HG02943 (cell line): ENCODE data around the gene TXK.

Experiments used
- ATAC-seq: cut with Tn5 transposase; IDR thresholded peaks from one replicate; pipeline ENCODE4 v1.9.1; 2021; ENCODE audit warnings: mild to moderate bottlenecking, low read depth, moderate library complexity; ENCODE audit not compliant: unreplicated experiment

TXK gene

GRCh38 chr4:48138511-48138910 is 4.5 kb upstream of the TXK start:
- ATAC-seq = no peak

DNA sequence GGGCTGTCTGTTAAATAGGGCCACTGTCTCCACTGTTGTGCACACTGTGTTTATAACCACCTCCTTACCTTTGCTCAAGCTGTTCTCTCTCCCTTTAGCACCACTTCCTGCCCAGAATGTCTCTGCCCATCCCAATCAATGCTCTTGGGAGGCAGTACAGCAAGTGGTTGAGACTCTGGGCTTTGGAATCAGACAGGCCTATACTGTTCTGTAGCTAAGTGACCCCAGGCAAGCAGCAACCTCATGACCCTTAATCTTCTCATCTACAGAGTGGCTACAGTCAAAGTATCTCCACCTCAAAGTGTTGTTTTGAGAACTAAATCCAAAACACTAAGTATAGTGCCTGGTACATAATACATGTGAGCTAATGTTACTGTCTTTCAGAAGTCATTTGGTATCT is 3.8 kb upstream of the TXK start:
- no peak for ATAC-seq

DNA sequence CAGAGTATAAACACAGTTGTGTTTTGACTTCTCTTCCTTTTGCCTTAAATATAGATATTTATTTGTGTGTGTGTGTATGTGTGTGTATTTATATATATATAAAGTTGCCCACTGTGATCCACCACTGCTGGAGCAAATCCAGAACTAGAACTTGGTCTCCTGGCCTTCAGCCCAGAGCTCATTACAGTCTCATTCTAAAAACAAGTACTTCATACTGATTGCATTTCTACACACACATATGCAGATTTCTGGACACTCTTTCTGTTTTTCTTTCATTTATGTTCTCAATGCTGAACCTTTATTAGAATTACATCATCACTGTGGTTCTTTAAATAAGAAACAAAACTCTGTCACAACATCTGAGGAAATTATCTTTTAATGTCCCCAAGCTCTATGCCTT is 381 bp downstream of the TXK start:
- ATAC-seq = no peak

DNA sequence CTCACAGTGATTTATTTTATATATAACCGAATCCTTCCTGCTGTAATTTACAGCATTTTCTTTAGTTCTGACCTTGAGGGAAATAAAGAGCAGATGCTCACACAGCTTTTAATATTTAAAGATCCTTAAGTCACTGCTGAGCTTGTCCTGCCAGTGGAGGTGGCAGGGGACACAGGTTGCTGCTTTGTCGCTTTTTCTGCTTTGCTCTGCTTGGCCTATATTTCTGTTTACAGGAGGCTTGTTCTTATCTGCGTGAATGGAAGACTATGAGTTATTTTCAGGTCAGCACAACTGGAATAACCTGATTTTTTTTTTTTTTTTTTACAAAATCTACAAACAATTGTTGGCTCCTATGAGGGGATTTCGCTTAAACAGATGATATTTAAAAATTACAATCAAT is 2.3 kb downstream of the TXK start:
- ATAC-seq = no peak

GRCh38 chr4:48130100-48130499 is 4.0 kb downstream of the TXK start:
- no peak for ATAC-seq

DNA sequence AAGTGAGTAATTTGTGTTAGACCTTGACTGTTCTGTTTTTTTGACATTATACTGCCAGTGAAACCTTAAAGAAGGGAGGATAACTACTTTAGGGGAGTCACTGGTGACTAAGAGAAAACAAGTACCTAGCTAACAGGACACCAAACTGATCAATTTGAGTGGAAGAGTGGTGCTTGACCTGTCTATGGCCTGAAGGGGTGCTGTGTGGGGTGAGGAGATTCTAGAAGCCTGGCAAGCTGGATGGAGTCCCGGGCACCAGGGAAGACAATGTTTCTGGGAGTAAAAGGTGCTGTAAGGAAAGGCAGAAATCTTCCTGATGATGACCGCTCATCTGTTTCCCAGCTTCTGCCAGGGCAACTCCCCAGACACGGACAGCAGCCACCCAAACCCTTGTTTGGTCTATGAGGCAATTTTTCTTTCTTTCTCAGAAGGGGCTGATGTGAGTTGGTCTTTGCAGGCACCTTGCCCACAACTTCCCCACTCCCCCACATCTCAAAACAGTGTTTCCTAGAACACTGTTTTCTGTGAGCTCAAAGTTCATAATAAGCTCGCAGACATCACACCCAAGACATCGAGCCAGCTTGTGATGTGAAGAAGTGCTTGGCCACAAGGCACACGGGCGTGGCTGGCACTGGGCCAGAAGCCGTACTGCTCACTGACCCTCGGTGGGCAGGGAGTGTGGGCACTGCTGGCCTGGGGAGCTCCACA is 4.6 kb downstream of the TXK start:
- ATAC-seq = no peak

DNA sequence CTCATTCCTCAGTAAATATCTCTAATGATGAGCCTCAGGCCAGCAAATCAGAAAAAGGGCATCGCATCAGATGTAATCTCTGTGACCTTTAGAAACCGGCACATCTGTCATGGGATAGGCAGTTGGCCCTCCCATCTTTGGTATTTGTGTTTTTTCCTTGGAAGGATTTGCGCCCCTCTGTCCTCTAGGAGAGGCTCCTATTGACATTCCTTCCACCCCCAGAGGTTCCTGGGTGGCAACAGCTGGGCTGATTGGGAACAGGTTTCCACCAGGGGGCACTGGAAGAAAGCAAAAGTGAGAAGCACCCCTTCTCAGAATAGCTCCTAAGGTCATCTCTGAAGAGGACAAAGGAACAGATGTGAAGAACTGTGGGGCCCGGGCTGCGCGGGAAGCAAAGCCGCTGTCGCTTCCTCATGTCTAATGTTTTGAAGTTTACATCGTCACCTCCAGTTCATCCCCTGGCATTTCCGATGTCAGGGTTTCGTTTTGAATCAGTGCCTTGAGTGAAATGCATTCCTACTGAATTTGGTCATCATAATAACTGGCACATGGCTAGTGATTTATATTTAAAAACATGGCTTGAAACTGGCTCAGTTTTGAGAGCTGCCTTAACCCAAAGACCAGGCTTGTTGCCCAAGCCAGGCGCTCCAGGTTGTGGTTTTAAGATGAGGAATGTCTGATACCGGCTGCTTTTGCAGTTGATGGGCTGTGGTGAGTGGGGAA is 6.2 kb downstream of the TXK start:
- ATAC-seq = peak; percentile 87

GRCh38 chr4:48127231-48127630 is 6.8 kb downstream of the TXK start:
- no peak for ATAC-seq

- ATAC-seq = no peak
Observed at GRCh38 chr4:48126621-48127020, 7.4 kb downstream of the TXK start.

DNA sequence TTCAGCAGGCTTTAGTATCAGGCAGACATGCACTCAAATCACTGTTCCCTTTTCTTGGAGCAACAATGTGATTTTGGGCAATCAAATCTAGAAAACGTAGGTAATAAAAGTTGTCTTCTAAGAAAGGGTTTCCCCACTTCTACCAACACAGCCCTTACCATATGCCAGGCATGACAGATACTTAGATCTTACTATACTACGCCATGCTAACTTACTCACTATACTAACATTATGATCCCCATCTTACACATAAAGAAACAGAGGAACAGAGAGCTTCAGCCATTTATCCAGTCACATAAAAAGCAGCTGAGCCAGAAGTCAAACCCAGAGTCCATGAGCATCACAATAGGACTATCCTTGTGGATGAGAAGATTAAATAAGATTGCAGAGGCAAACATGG is 9.2 kb downstream of the TXK start:
- no peak for ATAC-seq

GRCh38 chr4:48122756-48123155 is 11.3 kb downstream of the TXK start:
- no peak for ATAC-seq

DNA sequence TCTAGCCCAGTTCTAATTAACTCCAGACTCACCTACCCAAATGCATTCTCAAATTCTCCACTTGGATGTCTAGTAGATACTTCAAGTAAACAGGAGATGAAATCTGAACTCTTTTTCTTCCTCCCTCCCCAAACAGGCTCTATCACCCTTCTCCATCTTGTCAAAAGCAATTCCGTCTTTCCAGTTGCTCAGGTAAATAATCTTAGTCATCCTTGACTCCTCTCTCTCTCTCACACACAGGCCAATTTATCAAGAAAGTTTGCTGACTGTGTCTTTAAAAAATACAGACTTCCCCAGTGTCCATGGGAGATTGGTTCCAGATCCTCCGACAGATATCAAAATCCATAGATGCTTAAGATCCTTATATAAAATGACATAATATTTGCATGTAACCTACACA is 12.9 kb downstream of the TXK start:
- no peak for ATAC-seq

- ATAC-seq = no peak
Observed at GRCh38 chr4:48120132-48120531, 13.9 kb downstream of the TXK start.

DNA sequence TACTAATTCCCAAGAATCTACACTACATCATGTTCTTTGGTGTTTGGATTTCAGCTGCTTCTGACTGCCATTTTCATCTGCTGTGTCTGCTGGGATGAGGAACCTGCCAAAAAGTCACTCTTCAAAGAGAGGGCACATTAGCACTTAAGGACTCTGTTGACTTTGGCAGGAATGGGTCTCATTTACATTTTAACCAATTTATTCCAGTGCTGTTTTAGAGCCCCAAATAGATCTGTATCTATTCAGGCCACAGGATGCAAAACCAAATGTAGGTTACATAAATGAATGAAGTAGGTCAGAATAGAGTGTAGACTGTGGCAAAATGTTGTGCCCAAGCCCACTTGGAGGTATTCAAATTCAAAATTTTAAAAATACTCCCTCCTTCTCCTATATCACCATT is 14.4 kb downstream of the TXK start:
- ATAC-seq = no peak

DNA sequence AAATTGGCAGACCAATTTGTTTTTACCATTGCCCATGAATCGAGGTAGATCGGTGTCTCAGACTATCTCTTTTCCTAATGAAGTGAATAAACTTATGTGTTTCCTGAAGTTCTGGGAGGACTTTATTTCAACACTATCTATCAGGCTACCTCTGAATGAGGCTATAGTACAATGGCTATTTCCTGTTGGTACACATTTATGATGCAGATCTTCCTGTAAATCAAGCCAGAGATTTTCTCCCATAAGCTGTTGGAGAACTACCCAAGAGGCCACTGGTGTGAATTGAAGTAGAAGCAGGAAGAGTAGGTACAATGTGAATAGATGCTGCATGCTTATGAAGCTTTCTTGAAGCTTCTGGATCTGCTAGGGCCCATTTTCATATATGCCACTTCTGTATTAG is 16.0 kb downstream of the TXK start:
- ATAC-seq = no peak

DNA sequence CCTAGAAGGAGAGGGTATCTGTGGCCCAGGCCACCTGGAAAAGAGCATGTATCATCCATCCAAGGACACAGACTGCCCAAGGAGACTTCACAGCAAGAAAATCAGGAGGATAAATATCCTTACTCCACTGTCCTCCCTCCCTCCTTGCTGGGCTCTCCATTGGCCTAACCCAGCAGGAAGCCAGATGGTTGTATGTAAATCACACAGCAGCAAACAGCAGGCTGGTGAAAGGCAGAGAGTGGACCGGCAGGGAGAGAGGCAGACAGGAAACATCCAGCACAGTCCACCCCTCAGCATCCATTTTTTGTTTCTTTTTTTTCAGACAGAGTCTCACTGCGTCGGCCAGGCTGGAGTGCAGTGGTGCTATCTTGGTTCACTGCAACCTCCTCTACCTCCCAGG is 17.5 kb downstream of the TXK start:
- ATAC-seq = no peak

DNA sequence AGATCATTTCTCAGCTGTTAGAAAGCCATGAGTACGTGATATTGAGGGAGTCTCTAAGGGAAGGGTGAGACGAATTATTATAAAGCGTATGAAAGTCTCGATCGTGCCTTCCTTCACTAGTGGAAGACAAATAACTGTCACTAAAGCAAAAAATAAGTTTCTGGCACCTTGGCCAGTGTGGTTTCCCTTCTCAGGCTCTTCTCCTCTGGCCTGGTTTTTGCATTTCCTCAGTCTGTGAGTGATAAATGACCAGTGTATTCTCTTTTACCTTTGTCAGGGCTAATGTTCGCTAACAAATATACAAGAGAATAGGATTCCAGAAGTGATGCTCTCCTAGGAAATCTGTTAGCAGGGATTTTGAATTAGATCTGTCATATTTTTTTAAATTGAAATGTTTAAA is 19.6 kb downstream of the TXK start:
- no peak for ATAC-seq

- ATAC-seq = no peak
Observed at GRCh38 chr4:48112017-48112667, 21.9 kb downstream of the TXK start.

- no peak for ATAC-seq
Observed at GRCh38 chr4:48110452-48110978, 23.5 kb downstream of the TXK start.

DNA sequence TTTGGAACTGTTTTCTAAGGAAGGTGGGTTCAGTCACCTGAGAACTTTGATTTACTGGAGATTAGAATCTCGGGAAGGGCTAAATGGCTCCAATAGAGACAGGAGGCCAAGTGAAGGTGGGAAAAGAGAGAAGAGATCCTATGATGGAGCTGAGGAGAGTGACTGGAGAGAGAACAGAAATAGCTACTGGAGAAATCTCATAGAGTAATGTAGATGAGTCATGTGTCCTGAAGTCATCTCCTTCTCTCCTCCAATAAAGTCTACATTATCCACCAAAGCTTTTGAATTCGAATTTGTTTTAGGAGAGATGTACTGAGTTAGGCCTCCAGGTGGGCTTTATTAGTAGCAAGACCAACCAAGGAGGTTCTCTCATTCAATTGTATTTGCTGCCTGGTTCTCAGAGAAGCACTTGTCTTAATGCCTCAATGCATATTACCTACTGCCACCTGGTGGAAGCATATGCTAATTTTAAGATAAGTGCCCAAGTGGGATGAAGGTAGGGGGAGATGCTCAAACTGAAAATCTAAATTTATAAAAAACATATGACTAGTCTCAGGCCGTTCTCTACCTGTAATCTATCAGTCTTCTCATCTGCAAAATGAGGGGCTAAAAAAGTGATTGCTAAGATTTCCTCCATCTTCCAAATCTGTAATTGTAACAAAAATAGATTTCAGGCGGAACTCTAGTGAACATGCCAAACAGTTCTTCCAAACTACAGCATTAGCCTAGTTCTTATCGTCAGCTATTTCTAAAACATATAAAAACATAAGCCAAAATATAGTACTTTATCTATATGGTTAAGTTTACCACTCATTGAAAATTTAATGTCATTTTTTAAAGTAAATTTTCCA is 24.4 kb downstream of the TXK start:
- no peak for ATAC-seq
